GM13976 (cell line): Measurements from ENCODE around the gene ST3GAL5.

Source experiments
- DNase-seq: peaks from one replicate; pipeline ENCODE4 v3.0.0; 2012; ENCODE audit warnings: low spot score
- CTCF ChIP-seq: IDR thresholded peaks from 2 replicates; pipeline ENCODE4 v1.5.1; 2012; ENCODE audit warnings: borderline replicate concordance, mild to moderate bottlenecking; ENCODE audit not compliant: insufficient read depth; ENCODE audit errors: extremely low read depth, missing control alignments, control extremely low read depth
- in situ Hi-C: fragments of 300-500 bp; cut with MboI; formaldehyde crosslinking; loops from one replicate; pipeline ENCODE4 v1.12.0; 2022; ENCODE audit warnings: low sequenced_read_pairs, mixed read lengths, inconsistent platforms; ENCODE audit not compliant: unreplicated experiment

The ST3GAL5 gene

GRCh38 chr2:85925216-85925671 lies 36.5 kb upstream of the ST3GAL5 start:
- TF ChIP-seq CTCF, result no peak
- in situ Hi-C loops, result no loop called here
- no peak for DNase-seq

- in situ Hi-C loops, result no loop called here
- no peak for TF ChIP-seq CTCF
- no peak for DNase-seq
Observed at GRCh38 chr2:85924522-85924921, 35.7 kb upstream of the ST3GAL5 start.

- TF ChIP-seq CTCF, result no peak
- in situ Hi-C loops, result no loop called here
- no peak for DNase-seq
Observed at GRCh38 chr2:85922199-85922598, 33.4 kb upstream of the ST3GAL5 start.

- DNase-seq, result no peak
- no peak for TF ChIP-seq CTCF
- in situ Hi-C loops, result no loop called here
Observed at GRCh38 chr2:85921659-85922058, 32.9 kb upstream of the ST3GAL5 start.

DNA sequence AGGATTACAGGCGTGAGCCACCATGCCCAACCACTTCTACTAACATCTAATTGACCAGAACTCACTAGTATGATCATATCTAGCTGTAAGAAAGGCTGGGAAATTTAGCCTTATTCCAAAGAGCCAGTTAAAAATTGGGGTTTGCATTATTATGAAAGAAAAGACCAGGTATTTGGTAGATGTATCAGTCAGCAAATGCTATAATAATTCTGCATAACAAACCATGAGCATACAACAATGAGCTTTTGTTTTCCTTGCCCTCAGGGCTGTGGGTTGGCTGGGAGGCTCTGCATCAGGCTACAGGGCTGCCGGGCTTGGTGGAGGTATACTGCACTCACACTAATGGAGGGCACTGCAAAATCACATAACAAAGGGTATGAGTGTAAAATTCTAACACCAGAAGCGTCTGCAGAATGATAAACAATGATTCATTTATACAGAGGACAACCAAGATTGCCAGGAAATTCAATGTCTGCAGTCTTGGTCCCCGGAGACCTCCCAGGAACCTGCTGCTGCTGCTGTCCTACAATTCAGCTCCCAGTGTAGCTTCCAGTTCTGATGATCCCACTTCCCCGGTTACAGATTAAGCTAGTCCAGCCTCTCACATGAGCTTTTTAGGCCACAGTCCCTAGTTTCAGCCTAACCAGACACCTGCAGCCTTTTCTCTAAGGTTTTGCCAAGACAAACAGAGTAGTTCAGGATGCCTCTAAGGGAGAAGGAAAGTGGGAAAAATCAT lies 32.2 kb upstream of the ST3GAL5 start:
- TF ChIP-seq CTCF, result no peak
- in situ Hi-C loops, result no loop called here
- no peak for DNase-seq

DNA sequence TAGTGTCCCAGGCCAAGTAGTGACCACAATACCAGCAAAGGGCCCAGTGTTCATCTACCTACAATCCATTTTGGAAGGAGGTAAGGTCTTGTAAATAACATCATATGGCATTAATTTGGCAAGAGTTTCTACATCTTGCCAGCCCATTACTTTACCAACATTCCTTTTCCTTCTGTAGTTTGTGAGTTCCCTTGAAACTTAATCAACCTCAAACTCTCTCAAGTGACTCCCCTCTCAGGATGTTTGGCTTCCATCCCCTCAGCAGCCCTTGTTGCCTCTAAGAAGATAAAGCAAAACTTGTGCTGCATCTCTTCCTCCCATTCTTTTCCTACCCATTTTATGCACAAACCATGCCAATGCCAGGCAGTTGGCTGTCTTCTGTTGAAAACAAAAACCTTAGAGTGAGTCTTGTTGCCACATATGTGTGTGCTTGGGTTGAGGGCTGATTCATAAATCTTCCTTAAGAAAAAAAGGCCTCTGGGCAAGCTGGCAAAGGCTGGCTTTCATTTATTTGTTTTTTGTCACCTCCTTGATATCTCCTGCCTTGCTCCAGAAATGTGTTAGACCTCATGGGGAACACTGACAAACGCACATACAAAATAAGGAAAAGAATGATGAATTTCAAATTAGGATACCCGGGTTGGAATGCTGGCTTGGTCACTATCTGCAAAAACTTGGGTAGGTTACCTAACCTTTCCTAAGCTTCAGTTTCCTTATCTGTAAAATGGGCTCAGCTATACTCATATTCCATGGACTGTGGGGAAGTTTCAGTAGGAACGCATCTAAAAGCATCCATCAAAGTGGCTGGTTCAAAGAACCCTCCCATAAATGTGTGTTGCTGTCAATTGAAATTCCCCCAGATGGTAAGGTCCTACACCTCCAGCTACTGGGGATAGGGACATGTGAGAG lies 29.4 kb upstream of the ST3GAL5 start:
- in situ Hi-C loops, result no loop called here
- no peak for DNase-seq
- no peak for TF ChIP-seq CTCF
